Measurements from ENCODE around the gene MB. TPM values are rescaled to one million over a fixed set of nuclear protein-coding genes. Genes with fewer than 3 reads are reported as not detected.

MB gene
- total and polyA plus RNA-seq, 2 donors from 2014 or later, result 0.84 TPM; not detected in 1

DNA sequence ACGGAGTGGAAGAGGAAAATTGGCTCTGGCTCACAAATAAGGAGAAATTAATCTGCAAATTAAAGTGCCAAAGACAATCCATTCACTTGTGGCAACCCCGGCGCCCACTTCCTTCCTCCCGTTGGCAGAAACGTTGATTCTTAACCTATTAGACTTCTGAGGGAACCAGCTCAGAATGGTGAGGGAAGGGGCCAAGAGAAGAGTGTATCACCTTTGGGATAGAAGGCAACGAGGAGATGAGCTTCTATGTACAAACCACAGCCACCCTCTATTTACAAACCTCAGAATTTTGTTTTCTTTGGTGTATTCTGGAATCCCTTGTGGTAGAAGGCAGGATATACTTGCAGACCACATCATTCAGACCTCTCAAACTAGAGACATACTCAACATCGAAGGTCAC is 1.1 kb downstream of the MB start:
- FAIRE-seq (no peak), DNase-seq (peak in 1 of 5 donors; percentile 12)
- TF ChIP-seq, protein P1, sequence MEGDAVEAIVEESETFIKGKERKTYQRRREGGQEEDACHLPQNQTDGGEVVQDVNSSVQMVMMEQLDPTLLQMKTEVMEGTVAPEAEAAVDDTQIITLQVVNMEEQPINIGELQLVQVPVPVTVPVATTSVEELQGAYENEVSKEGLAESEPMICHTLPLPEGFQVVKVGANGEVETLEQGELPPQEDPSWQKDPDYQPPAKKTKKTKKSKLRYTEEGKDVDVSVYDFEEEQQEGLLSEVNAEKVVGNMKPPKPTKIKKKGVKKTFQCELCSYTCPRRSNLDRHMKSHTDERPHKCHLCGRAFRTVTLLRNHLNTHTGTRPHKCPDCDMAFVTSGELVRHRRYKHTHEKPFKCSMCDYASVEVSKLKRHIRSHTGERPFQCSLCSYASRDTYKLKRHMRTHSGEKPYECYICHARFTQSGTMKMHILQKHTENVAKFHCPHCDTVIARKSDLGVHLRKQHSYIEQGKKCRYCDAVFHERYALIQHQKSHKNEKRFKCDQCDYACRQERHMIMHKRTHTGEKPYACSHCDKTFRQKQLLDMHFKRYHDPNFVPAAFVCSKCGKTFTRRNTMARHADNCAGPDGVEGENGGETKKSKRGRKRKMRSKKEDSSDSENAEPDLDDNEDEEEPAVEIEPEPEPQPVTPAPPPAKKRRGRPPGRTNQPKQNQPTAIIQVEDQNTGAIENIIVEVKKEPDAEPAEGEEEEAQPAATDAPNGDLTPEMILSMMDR (IDR thresholded peaks at IDR 0.05; ENCODE audit: borderline replicate concordance, extremely low read depth, insufficient read depth), result no peak
- H3K9ac ChIP-seq (ENCODE audit: low read length in 3 of 3), result no peak overlapping the region
- intact Hi-C loops (cut with DNase I), result no loop called here
- no peaks in the 10 kb centered on the region for H3K27me3 ChIP-seq (ENCODE audit: control insufficient read depth, insufficient read depth, low read length)
- H3K27ac ChIP-seq (ENCODE audit: low read depth in 2 of 2, low read length in 2 of 2), result no peak overlapping the region
- H3K4me3 ChIP-seq (ENCODE audit: low read length in 3 of 3), result no peak overlapping the region
- no peaks in the 10 kb centered on the region for H3K36me3 ChIP-seq (ENCODE audit: control insufficient read depth in 2 of 3, insufficient read depth in 3 of 3, low read length in 3 of 3)
- no peaks in the 10 kb centered on the region for H3K4me1 ChIP-seq (ENCODE audit: control insufficient read depth in 2 of 3, insufficient read depth in 2 of 3, low read depth in 1 of 3, low read length in 3 of 3)
- no peaks in the 10 kb centered on the region for H3K9me3 ChIP-seq (ENCODE audit: control insufficient read depth in 2 of 3, insufficient read depth in 1 of 3, low read length in 3 of 3)

DNA sequence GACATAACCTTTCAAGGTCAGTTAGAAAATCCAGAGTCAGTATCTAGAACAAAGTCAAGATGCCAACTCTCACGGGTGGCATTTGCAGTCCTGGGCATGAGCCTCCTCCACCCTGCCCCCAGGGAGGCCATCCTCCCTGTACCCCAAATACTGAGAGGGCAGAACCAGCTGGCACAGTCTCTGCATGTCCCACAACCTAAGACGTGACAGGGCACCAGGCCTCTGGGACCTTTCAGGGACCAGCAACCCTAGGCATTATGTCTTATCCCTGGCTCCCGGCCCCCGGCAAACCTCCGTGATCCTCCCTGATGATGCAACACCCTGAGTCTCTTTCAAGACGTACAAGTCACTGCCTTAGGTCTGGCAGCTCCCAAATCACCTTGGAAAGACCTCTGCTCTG is 2.0 kb downstream of the MB start:
- no peak for FAIRE-seq
- H3K27me3 ChIP-seq (ENCODE audit: control insufficient read depth, insufficient read depth, low read length), result no peaks in the 10 kb centered on the region
- intact Hi-C loops (cut with DNase I), result no loop called here
- peak in 1 of 5 donors; percentile 32 for DNase-seq
- H3K9ac ChIP-seq (ENCODE audit: low read length in 3 of 3), result no peak overlapping the region
- no peaks in the 10 kb centered on the region for H3K9me3 ChIP-seq (ENCODE audit: control insufficient read depth in 2 of 3, insufficient read depth in 1 of 3, low read length in 3 of 3)
- TF ChIP-seq, protein P1 (IDR thresholded peaks at IDR 0.05; ENCODE audit: borderline replicate concordance, extremely low read depth, insufficient read depth), result no peak
- no peaks in the 10 kb centered on the region for H3K36me3 ChIP-seq (ENCODE audit: control insufficient read depth in 2 of 3, insufficient read depth in 3 of 3, low read length in 3 of 3)
- no peak overlapping the region for H3K4me3 ChIP-seq (ENCODE audit: low read length in 3 of 3)
- no peaks in the 10 kb centered on the region for H3K4me1 ChIP-seq (ENCODE audit: control insufficient read depth in 2 of 3, insufficient read depth in 2 of 3, low read depth in 1 of 3, low read length in 3 of 3)
- no peak overlapping the region for H3K27ac ChIP-seq (ENCODE audit: low read depth in 2 of 2, low read length in 2 of 2)

DNA sequence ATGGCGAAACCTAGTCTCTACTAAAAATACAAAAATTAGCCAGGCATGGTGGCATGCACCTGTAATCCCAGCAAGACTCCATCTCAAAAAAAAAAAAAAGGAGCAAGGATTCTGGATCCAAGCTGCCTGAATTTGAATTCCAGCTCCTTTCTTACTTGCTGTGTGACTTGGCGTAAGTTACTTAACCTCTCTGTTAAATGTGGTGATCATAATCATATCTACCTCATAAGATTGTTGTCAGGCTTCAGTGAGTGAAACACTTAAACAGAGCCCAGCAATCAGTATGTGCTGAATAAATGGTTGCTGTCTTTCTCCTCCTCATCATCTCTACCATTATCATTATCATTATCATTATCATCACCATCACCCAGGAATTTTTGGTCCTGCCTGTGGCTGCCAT is 2.7 kb downstream of the MB start:
- no peaks in the 10 kb centered on the region for H3K36me3 ChIP-seq (ENCODE audit: control insufficient read depth in 2 of 3, insufficient read depth in 3 of 3, low read length in 3 of 3)
- no peak for FAIRE-seq
- intact Hi-C loops (cut with DNase I), result no loop called here

More for the DNA sequence above, 2.7 kb downstream of the MB start:
- H3K27ac ChIP-seq (ENCODE audit: low read depth in 2 of 2, low read length in 2 of 2), result no peak overlapping the region
- no peak overlapping the region for H3K4me3 ChIP-seq (ENCODE audit: low read length in 3 of 3)
- H3K9ac ChIP-seq (ENCODE audit: low read length in 3 of 3), result no peak overlapping the region
- TF ChIP-seq, protein P1 (IDR thresholded peaks at IDR 0.05; ENCODE audit: borderline replicate concordance, extremely low read depth, insufficient read depth), result no peak
- no peak for DNase-seq
- H3K9me3 ChIP-seq (ENCODE audit: control insufficient read depth in 2 of 3, insufficient read depth in 1 of 3, low read length in 3 of 3), result no peaks in the 10 kb centered on the region
- no peaks in the 10 kb centered on the region for H3K4me1 ChIP-seq (ENCODE audit: control insufficient read depth in 2 of 3, insufficient read depth in 2 of 3, low read depth in 1 of 3, low read length in 3 of 3)
- no peaks in the 10 kb centered on the region for H3K27me3 ChIP-seq (ENCODE audit: control insufficient read depth, insufficient read depth, low read length)
